Measurements from ENCODE around the gene GATD1.

- TF ChIP-seq CTCF (IDR thresholded peaks at IDR 0.05) (no peak), POLR2A (IDR thresholded peaks at IDR 0.05) (no peak)
Observed at GRCh38 chr11:745428-745827, 31.9 kb downstream of the GATD1 start.

All from Peyer's patch (tissue), 4 donors.